Measurements from ENCODE around the gene IP6K3.

Gene IP6K3

GRCh38 chr6:33730611-33731010 is 16.1 kb downstream of the IP6K3 start:
- TF ChIP-seq CTCF (IDR thresholded peaks at IDR 0.05; ENCODE audit: insufficient read depth, low read length) (no peak), GABPA (IDR thresholded peaks at IDR 0.05; ENCODE audit: low read depth) (no peak), REST (IDR thresholded peaks at IDR 0.05; ENCODE audit: insufficient replicate concordance, low read depth) (no peak), POLR2AphosphoS5 (IDR thresholded peaks at IDR 0.05; ENCODE audit: low read depth) (no peak), SPI1 (IDR thresholded peaks at IDR 0.05; ENCODE audit: borderline replicate concordance, low read depth) (no peak)
- Histone ChIP-seq H3K4me3 (replicated peaks; ENCODE audit: insufficient read depth, low read length) (no peak overlapping the region), H3K27me3 (ENCODE audit: insufficient read depth, poor library complexity, severe bottlenecking) (no peaks in the 10 kb centered on the region), H3K27ac (replicated peaks) (no peak overlapping the region)
- no peak for DNase-seq (ENCODE audit: low read depth in 1 of 2, low spot score in 1 of 2)

GRCh38 chr6:33729059-33729458 is 17.6 kb downstream of the IP6K3 start:
- no peak for TF ChIP-seq REST (IDR thresholded peaks at IDR 0.05; ENCODE audit: insufficient replicate concordance, low read depth)
- no peak for TF ChIP-seq SPI1 (IDR thresholded peaks at IDR 0.05; ENCODE audit: borderline replicate concordance, low read depth)
- no peak for TF ChIP-seq POLR2AphosphoS5 (IDR thresholded peaks at IDR 0.05; ENCODE audit: low read depth)
- no peak for TF ChIP-seq GABPA (IDR thresholded peaks at IDR 0.05; ENCODE audit: low read depth)
- no peak for TF ChIP-seq CTCF (IDR thresholded peaks at IDR 0.05; ENCODE audit: insufficient read depth, low read length)
- no peak for DNase-seq (ENCODE audit: low read depth in 1 of 2, low spot score in 1 of 2)
- no peak overlapping the region for H3K27ac ChIP-seq (replicated peaks)
- H3K27me3 ChIP-seq (ENCODE audit: insufficient read depth, poor library complexity, severe bottlenecking): no peaks in the 10 kb centered on the region
- H3K4me3 ChIP-seq (replicated peaks; ENCODE audit: insufficient read depth, low read length): no peak overlapping the region

GRCh38 chr6:33728438-33728837 is 18.3 kb downstream of the IP6K3 start:
- no peak overlapping the region for H3K4me3 ChIP-seq (replicated peaks; ENCODE audit: insufficient read depth, low read length)
- DNase-seq (ENCODE audit: low read depth in 1 of 2, low spot score in 1 of 2): no peak
- no peak overlapping the region for H3K27ac ChIP-seq (replicated peaks)
- no peak for TF ChIP-seq CTCF (IDR thresholded peaks at IDR 0.05; ENCODE audit: insufficient read depth, low read length)
- TF ChIP-seq REST (IDR thresholded peaks at IDR 0.05; ENCODE audit: insufficient replicate concordance, low read depth): no peak
- TF ChIP-seq POLR2AphosphoS5 (IDR thresholded peaks at IDR 0.05; ENCODE audit: low read depth): no peak
- TF ChIP-seq GABPA (IDR thresholded peaks at IDR 0.05; ENCODE audit: low read depth): no peak
- no peak for TF ChIP-seq SPI1 (IDR thresholded peaks at IDR 0.05; ENCODE audit: borderline replicate concordance, low read depth)
- H3K27me3 ChIP-seq (ENCODE audit: insufficient read depth, poor library complexity, severe bottlenecking): peaks cover 1% of the 10 kb centered on the region

All from HL-60 (cell line).